ENCODE data around the gene PML.
"Not testable (repeated sequence)": the region's sequence is repeated elsewhere in the genome, so short reads cannot be mapped to it uniquely, and the experiment has no call there.

DNA sequence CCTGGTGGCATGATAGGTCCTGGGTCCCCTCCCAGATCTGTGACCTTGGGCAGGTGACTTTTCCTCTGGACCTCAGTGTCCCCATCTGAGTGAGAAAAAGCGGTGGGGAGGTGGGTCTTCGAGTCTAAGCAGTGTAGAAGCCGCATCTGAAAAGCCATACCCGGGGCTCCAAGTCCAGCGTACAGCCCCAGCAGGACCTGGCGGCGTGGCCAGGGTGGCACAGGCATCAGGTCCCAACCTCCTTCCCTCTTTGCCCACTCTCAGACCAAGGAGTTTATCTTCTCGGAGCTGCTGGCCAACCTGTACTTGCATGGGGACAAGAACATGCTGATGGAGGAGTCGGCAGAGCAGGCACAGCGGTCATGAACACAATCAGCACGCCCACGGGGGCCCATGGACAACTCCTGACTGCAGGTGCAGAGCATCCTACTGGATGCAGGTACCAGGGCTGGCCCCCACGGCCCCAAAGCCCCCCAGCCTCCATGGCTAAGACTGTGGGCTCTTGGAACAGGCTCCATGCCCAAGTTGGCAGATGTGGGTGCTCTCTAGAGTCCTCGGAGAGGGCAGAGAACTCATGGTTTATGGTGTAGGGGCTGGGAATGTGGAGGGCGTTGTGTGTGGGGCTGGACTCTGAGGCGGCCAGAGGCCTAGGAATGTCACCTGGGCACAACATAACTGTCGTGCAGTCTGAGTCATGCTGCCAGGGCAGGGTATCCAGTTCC, 69.1 kb downstream of the PML start:
- TF ChIP-seq EZH2 (IDR thresholded peaks at IDR 0.05; ENCODE audit: low read depth): not testable (repeated sequence)
- TF ChIP-seq, protein P1, sequence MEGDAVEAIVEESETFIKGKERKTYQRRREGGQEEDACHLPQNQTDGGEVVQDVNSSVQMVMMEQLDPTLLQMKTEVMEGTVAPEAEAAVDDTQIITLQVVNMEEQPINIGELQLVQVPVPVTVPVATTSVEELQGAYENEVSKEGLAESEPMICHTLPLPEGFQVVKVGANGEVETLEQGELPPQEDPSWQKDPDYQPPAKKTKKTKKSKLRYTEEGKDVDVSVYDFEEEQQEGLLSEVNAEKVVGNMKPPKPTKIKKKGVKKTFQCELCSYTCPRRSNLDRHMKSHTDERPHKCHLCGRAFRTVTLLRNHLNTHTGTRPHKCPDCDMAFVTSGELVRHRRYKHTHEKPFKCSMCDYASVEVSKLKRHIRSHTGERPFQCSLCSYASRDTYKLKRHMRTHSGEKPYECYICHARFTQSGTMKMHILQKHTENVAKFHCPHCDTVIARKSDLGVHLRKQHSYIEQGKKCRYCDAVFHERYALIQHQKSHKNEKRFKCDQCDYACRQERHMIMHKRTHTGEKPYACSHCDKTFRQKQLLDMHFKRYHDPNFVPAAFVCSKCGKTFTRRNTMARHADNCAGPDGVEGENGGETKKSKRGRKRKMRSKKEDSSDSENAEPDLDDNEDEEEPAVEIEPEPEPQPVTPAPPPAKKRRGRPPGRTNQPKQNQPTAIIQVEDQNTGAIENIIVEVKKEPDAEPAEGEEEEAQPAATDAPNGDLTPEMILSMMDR (conservative IDR thresholded peaks at IDR 0.05): not testable (repeated sequence)

Data from PC-9 (cell line).